DMS153 treated with DMSO at 0.1 percent for 48 hours (cell line): Measurements from ENCODE around the gene KRTAP12-3.
"Not testable (repeated sequence)": the region's sequence is repeated elsewhere in the genome, so short reads cannot be mapped to it uniquely, and the experiment has no call there.

Experiments
- DNase-seq: peaks from one replicate; lab custom pipeline; 2025; ENCODE audit not compliant: unreplicated experiment; lab: John Stamatoyannopoulos, UW

The KRTAP12-3 gene

DNA sequence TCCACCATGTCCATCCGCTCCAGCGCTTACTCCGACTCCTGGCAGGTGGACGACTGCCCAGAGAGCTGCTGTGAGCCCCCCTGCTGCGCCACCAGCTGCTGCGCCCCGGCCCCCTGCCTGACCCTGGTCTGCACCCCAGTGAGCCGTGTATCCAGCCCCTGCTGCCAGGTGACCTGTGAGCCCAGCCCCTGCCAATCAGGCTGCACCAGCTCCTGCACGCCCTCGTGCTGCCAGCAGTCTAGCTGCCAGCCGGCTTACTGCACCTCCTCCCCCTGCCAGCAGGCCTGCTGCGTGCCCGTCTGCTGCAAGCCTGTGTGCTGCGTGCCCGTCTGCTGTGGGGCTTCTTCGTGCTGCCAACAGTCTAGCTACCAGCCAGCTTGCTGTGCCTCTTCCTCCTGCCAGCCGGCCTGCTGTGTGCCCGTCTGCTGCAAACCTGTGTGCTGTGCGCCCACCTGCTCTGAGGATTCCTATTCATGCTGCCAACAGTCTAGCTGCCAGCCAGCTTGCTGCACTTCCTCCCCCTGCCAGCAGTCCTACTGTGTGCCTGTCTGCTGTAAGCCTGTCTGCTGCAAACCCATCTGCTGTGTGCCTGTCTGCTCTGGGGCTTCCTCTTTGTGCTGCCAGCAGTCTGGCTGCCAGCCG, 30.4 kb upstream of the KRTAP12-3 start:
- DNase-seq, result not testable (repeated sequence)

GRCh38 chr21:44627831-44628233, 29.9 kb upstream of the KRTAP12-3 start:
- DNase-seq, result not testable (repeated sequence)

- DNase-seq, result no peak
Measured at GRCh38 chr21:44628707-44629391, 28.9 kb upstream of the KRTAP12-3 start.

GRCh38 chr21:44630440-44630839, 27.3 kb upstream of the KRTAP12-3 start:
- DNase-seq, result no peak

GRCh38 chr21:44632067-44632466, 25.7 kb upstream of the KRTAP12-3 start:
- no peak for DNase-seq

GRCh38 chr21:44636209-44637017, 21.3 kb upstream of the KRTAP12-3 start:
- DNase-seq, result no peak

- no peak for DNase-seq
Measured at GRCh38 chr21:44637018-44637850, 20.5 kb upstream of the KRTAP12-3 start, which contains the start of gene KRTAP10-10. Gene KRTAP10-10, plus strand, starts transcription at chr21:44637356. Its CDS starts 62 bp downstream, at chr21:44637418.

- not testable (repeated sequence) for DNase-seq
Measured at GRCh38 chr21:44637851-44638348, 19.8 kb upstream of the KRTAP12-3 start.

- DNase-seq, result not testable (repeated sequence)
Measured at GRCh38 chr21:44638506-44639330, 19.0 kb upstream of the KRTAP12-3 start.

DNA sequence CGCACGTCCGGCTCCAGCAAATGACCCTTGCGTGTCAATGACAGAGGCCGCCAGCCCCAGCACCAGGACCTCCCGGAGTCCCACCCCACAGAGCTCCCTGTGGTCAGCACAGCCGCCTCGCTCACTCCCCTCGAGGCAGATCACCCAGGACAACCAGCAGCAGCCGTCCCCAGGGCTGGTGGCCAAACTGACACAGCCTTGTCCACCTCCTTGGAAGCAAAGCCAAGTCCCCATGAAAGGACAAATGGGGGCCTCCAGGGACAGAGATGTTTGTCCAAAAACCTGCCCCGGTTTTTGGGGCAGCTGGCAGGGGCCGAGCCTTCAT, 18.4 kb upstream of the KRTAP12-3 start:
- no peak for DNase-seq

DNA sequence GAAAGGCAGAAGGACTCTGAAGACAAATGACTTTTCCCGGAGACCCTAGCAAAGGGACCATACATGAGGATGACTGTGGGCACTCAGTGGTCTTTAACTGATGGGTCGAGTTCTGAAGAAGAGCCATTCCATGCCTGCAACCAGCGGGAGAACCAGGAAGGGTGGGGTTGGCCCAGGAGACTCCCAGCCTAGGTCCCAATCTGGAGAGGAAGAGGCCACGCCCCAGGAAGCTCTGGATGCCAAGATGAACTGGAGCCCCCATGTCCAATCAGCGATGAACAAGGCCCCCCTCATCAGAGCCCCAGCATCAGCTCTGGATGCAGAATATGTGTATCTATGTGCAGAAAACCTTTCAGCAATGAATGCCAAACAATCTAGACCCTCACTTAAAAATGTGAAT, 17.0 kb upstream of the KRTAP12-3 start:
- no peak for DNase-seq

DNA sequence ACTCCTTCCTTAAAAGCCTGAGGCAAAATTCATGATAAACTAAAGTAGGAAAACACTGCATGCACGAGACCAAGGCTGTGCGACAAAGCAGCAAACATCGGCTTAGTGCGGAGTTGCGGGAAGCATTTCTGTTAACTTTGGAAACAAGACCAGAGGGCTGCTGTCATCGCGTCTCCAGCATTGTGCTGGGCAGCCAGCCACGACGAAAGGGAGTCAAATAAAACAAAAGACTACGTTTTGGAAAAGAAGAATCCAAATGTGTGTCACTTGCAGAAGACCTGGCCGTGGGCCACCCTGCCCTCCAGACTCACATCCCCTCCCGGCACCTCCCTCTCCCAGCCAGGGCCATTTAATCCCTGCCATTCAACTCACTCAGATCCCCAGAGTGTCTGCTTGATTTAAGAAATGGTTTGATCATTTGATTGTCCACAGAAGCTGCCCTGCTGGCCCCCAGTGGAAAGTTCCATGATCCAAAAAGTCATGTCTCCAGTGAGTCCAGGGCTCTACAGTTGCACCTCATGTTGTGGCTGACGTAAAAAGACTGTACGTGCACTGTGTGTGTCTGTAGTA, 13.9 kb upstream of the KRTAP12-3 start:
- no peak for DNase-seq

GRCh38 chr21:44644878-44645277, 12.9 kb upstream of the KRTAP12-3 start:
- DNase-seq, result no peak

- DNase-seq, result not testable (repeated sequence)
Measured at GRCh38 chr21:44646366-44647221, 11.1 kb upstream of the KRTAP12-3 start, which contains the start of gene KRTAP10-11. Gene KRTAP10-11, plus strand, starts transcription at chr21:44646414. Its CDS starts 45 bp downstream, at chr21:44646459.

- DNase-seq, result no peak
Measured at GRCh38 chr21:44647222-44647552, 10.5 kb upstream of the KRTAP12-3 start.

- no peak for DNase-seq
Measured at GRCh38 chr21:44648557-44649311, 9.0 kb upstream of the KRTAP12-3 start.

GRCh38 chr21:44649521-44650100, 8.1 kb upstream of the KRTAP12-3 start:
- DNase-seq, result no peak
